ENCODE measurements around the gene GRIP1. TPM values are rescaled to one million over a fixed set of nuclear protein-coding genes. Genes with fewer than 3 reads are reported as not detected.

GRIP1 gene
- total RNA-seq, 1 donor from 2014 or later, result 7.7 TPM

DNA sequence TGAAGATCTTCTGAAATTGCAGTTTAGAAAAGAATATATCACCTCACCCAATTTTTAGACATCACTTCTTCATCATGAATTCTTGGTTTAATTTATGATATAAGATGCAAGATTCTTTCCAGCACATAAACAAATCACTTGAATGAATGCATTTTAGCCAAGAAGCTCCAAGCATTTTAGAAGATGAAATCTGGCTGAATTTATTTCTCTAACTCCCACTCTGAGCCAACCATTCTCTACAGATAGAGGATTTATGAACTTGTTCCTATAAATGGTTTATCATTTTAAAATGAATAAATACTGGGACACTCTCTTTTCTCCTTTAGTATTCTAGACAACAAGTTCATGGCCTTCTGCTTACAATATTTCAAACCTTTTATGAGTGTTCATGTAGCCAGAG lies 71.7 kb downstream of the GRIP1 start:
- intact Hi-C loops (cut with micrococcal nuclease), result no loop called here
- ATAC-seq, result no peak
- no peak for DNase-seq

DNA sequence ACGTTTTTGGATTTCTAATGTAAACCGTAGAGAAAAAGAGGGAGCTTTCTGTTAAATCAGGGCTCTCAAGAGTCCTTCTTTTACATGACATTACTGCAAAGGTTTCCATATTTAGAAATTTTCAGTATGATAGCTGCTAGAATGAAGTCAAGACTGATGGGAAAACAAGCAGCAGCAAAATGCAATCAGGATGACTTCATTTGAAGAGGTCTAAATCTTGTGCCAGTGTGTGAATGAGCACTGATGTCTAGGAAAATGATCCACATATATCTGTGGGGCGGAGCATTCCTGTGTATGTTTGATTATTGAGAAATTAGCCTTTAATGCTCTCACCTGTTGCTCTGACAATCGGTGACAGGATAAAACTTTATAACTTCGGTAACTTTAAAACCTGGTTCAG lies 73.6 kb downstream of the GRIP1 start:
- ATAC-seq (no peak), DNase-seq (no peak)
- intact Hi-C loops (cut with micrococcal nuclease), result no loop called here

GRCh38 chr12:66603981-66604479 lies 74.8 kb downstream of the GRIP1 start:
- intact Hi-C loops (cut with micrococcal nuclease), result no loop called here
- no peak for ATAC-seq
- no peak for DNase-seq

DNA sequence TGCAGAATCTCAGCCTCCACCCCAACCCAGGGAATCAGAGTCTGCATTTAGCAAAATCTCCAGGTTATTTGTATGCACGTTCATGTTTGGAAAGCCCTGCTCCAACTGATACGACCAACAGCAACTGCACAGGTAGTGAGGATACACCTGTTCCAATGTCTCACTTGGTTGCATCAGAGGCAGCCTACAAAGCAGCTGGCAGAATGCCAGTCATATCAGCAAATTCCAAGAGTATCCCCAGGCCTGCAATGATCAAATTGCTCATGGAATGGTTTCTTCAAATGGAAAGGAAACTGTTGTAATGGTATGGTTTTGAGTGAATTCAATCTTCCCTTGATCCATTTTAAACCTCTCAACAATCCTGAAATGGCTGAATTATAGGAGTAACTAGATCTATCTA lies 75.4 kb downstream of the GRIP1 start:
- ATAC-seq (no peak), DNase-seq (no peak)
- intact Hi-C loops (cut with micrococcal nuclease), result no loop called here

DNA sequence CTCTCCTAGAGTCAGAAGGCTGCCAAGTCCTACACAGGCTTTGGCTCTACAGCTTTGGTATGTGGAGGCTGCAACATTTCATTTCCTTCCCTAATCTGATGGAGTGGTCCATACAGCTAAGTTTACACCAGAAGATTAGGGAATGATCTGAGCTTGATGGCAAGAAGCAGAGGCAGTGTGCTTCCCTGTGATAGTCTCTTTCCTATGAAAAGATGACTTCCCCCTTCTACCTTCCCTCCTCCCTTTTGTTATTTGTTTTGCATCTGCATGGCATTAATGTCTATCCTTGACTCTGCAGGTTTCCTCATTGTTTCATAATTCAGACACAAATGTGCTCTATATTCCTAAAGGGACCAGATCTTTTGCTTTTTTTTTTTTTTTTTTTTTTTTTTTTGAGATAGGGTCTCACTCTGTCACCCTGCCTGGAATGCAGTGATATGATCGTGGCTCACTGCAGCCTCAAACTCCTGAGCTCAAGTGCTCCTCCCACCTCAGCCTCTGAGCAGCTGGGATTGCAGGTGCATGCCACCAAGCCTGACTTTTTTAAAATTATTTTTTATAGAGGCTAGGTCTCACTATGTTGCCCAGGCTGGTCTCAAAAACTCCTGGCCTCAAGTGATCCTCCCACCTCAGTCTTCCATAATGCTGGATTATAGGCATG lies 76.3 kb downstream of the GRIP1 start:
- intact Hi-C loops (cut with micrococcal nuclease), result no loop called here

DNA sequence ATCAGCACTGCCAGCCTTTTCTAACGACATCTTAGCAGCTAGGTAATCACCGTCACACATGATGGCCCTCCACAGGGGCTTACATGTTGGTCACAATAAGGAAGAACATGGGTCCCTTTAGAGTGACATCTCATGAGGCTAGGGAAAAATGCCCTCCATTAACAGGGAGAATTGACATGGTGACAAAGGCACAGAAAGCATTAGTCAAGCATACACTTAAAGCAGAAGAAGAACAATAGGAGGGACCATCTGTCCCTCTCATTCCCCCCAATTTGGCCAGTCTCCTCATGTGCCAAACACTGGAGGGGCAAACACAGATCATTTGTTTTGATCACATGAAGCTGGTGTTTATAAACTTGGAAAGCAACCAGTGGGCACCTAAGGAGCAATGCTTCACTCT lies 78.0 kb downstream of the GRIP1 start:
- intact Hi-C loops (cut with micrococcal nuclease), result no loop called here
- DNase-seq (no peak), ATAC-seq (no peak)

More for the DNA sequence above, 76.3 kb downstream of the GRIP1 start:
- ATAC-seq (no peak), DNase-seq (no peak)

GRCh38 chr12:66599816-66600215 lies 79.1 kb downstream of the GRIP1 start:
- intact Hi-C loops (cut with micrococcal nuclease), result no loop called here
- no peak for ATAC-seq
- no peak for DNase-seq

DNA sequence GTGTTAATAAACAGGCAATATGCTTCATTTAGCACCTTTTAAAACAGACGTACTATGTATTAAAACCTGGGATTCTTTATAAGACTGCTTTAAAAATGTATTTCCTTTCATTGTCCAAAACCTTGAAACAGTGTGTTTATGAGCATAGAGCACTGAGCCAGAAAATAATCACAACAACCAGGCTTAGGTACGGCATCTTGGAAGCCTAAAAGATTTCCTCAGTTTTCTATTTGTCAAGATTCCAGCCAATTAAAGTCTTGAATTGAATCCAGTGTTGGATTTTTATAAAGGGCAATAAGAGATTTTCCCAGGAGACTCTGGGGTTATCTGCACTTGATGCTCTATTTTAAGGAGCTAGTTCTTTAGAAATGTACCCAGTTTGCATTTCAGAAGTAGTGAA lies 80.3 kb downstream of the GRIP1 start:
- DNase-seq (no peak), ATAC-seq (no peak)
- intact Hi-C loops (cut with micrococcal nuclease), result no loop called here

DNA sequence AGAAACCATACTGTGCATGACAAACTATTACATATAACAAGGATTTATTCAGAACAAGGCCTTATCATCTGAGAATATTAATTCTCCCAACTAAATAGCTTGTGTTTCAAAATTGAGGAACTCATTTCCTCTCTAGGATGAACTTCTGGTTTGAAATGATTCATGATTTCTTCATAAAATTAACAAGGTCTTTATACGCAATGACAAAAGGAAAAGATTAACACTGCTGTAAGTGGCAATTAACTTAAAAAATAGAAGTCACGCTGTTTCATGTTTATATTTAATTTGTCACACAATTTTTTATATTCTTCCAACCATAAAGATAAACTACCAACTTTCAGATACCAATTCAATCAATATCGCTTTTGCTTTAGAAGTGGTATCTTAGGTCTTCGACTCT lies 80.8 kb downstream of the GRIP1 start:
- intact Hi-C loops (cut with micrococcal nuclease), result no loop called here
- ATAC-seq (no peak), DNase-seq (no peak)

GRCh38 chr12:66596199-66596598 lies 82.7 kb downstream of the GRIP1 start:
- ATAC-seq (no peak), DNase-seq (no peak)
- intact Hi-C loops (cut with micrococcal nuclease), result no loop called here

GRCh38 chr12:66594688-66595087 lies 84.2 kb downstream of the GRIP1 start:
- intact Hi-C loops (cut with micrococcal nuclease), result no loop called here
- DNase-seq (no peak), ATAC-seq (no peak)

GRCh38 chr12:66590275-66590985 lies 88.4 kb downstream of the GRIP1 start:
- no peak for DNase-seq
- no peak for ATAC-seq
- intact Hi-C loops (cut with micrococcal nuclease), result no loop called here

GRCh38 chr12:66589095-66589494 lies 89.8 kb downstream of the GRIP1 start:
- DNase-seq (no peak), ATAC-seq (no peak)
- intact Hi-C loops (cut with micrococcal nuclease), result no loop called here

GRCh38 chr12:66587912-66588311 lies 91.0 kb downstream of the GRIP1 start:
- no peak for ATAC-seq
- DNase-seq, result no peak
- intact Hi-C loops (cut with micrococcal nuclease), result no loop called here

DNA sequence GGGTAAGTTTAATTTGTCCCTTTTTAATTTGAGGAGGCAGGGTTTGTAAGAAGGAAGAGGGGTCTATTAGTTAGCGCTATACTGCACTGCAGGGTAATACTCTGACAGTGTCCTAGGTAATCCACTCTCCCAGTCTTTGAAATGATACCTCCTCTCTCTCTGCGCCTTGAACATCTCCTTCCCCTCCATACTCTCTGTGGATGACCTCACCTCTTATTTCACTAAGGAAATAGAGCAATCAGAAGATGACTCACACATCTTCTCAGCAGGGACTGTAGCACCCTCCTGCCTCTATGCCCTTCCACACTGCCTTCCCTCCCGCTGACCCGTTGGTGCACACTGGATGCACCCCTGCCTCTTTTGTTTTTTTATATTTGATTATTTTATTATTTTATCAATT lies 94.2 kb downstream of the GRIP1 start:
- DNase-seq, result no peak
- intact Hi-C loops (cut with micrococcal nuclease), result no loop called here
- ATAC-seq, result no peak

DNA sequence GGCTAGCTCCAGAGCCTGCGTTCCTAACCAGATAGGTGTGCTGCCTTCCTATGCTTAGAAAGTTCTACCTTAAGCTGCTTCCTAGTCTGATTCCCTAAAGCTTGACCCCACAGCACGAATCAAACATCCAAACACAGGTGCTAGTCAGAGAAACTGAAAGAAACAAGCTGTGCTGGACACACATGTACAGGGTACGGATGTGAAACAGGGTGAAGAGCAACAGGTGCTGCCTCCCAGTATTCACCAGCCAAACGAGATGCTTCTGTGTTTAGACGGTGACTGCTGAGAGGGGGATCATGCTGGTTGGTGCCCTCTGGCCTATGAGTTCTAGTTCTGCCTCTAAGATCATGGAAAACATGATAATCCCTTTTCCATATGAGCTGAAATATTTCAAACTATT lies 105.3 kb downstream of the GRIP1 start:
- intact Hi-C loops (cut with micrococcal nuclease), result no loop called here
- ATAC-seq (no peak), DNase-seq (no peak)

- ATAC-seq, result no peak
- intact Hi-C loops (cut with micrococcal nuclease), result no loop called here
- no peak for DNase-seq
Observed at GRCh38 chr12:66572845-66573244, 106.0 kb downstream of the GRIP1 start.

GRCh38 chr12:66571361-66571915 lies 107.4 kb downstream of the GRIP1 start:
- DNase-seq (no peak), ATAC-seq (no peak)
- intact Hi-C loops (cut with micrococcal nuclease), result no loop called here

GRCh38 chr12:66563220-66563619 lies 115.7 kb downstream of the GRIP1 start:
- DNase-seq, result no peak
- intact Hi-C loops (cut with micrococcal nuclease), result no loop called here
- no peak for ATAC-seq

DNA sequence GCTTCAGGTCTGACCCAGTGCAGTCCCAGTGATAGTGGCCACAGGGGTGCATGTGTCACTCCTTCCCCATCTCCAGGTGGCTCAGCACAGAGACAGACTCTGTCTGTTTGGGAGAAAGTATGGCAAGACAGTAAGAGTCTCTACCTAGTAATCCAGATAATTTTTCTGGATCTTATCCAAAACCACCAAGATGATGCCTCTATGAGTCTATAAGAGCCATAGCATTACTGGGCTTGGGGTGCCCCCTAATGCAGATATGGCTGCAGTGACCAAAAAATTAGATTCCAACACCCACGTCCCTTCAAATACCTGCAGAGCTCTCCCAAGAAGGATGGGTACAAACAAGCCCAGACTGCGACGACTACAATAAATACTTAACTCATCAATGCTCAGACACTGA lies 123.8 kb downstream of the GRIP1 start:
- no peak for ATAC-seq
- intact Hi-C loops (cut with micrococcal nuclease), result no loop called here
- DNase-seq, result no peak

- intact Hi-C loops (cut with micrococcal nuclease), result no loop called here
- ATAC-seq, result no peak
- no peak for DNase-seq
Observed at GRCh38 chr12:66552716-66553115, 126.2 kb downstream of the GRIP1 start.

Data from left ventricle myocardium superior (tissue), 1 donor.